Fibroblast of lung (primary cell): ENCODE results near the gene TMEM135. TPM values are rescaled to one million over a fixed set of nuclear protein-coding genes. Genes with fewer than 3 reads are reported as not detected.

Experiments used
- DNase-seq, 2 donors: peaks; one replicate each; pipeline versions ENCODE4 v3.0.0 to v3.0.0-alpha.2; 2010; ENCODE audit warnings: low read depth in 2 of 2
- H2AFZ ChIP-seq: 2 replicates; pipeline ENCODE4 v1.5.1; 2012; ENCODE audit warnings: low read length, control low read depth, inconsistent platforms
- H3K27ac ChIP-seq: 2 replicates; pipeline ENCODE4 v1.5.1; 2011; ENCODE audit warnings: low read length, control low read depth; ENCODE audit not compliant: insufficient read depth
- H3K27me3 ChIP-seq: 2 replicates; pipeline ENCODE4 v1.5.1; 2011; ENCODE audit warnings: mild to moderate bottlenecking, low read length; ENCODE audit not compliant: control insufficient read depth, insufficient read depth
- H3K36me3 ChIP-seq: 2 replicates; pipeline ENCODE4 v1.5.1; 2011; ENCODE audit warnings: low read length; ENCODE audit not compliant: control insufficient read depth, insufficient read depth
- H3K4me1 ChIP-seq: 2 replicates; pipeline ENCODE4 v1.5.1; 2011; ENCODE audit warnings: low read length; ENCODE audit not compliant: control insufficient read depth, insufficient read depth; ENCODE audit errors: extremely low read depth
- H3K4me2 ChIP-seq: 2 replicates; pipeline ENCODE4 v1.5.1; 2011; ENCODE audit warnings: low read length, control low read depth; ENCODE audit not compliant: insufficient read depth; ENCODE audit errors: extremely low read depth
- H3K4me3 ChIP-seq, 4 experiments: fragments of 200-600 bp in 1 of 4; sonication (generic) in 1 of 4; replicated peaks in 1 of 4; 2 replicates each; pipeline ENCODE4 v1.5.1; 2011 to 2016; ENCODE audit warnings: low read length in 4 of 4, low read depth in 3 of 4, mild to moderate bottlenecking in 3 of 4, control low read depth in 2 of 4, inconsistent platforms in 1 of 4, mixed read lengths in 1 of 4; ENCODE audit not compliant: insufficient read depth in 1 of 4; ENCODE audit errors: control extremely low read depth in 1 of 4
- H3K79me2 ChIP-seq: 2 replicates; pipeline ENCODE4 v1.5.1; 2012; ENCODE audit warnings: mild to moderate bottlenecking, low read length, inconsistent platforms; ENCODE audit not compliant: control insufficient read depth, insufficient read depth
- H3K9ac ChIP-seq: 2 replicates; pipeline ENCODE4 v1.5.1; 2011; ENCODE audit warnings: mild to moderate bottlenecking, low read length, control low read depth; ENCODE audit not compliant: insufficient read depth
- H3K9me3 ChIP-seq: 2 replicates; pipeline ENCODE4 v1.5.1; 2012; ENCODE audit warnings: low read depth, low read length; ENCODE audit not compliant: control insufficient read depth, insufficient read depth
- H4K20me1 ChIP-seq: 2 replicates; pipeline ENCODE4 v1.5.1; 2011; ENCODE audit warnings: low read length; ENCODE audit not compliant: control insufficient read depth, insufficient read depth; ENCODE audit errors: extremely low read depth
- EZH2 ChIP-seq: IDR thresholded peaks from 2 replicates; pipeline ENCODE4 v1.5.1; 2012; ENCODE audit warnings: low read length, control low read depth, mild to moderate bottlenecking; ENCODE audit errors: missing control alignments
- polyA plus RNA-seq, 2 donors: library from polyadenylated mRNA; depleted of rRNA in 1 of 2; stranded (reverse) in 1 of 2; unstranded in 1 of 2; fragments of >200 nt; gene quantifications; 2 replicates each; pipeline ENCODE4 v1.2.1, GENCODE V29; 2011 to 2012; ENCODE audit warnings: missing spikeins in 1 of 2
- total RNA-seq: library from RNA; depleted of rRNA; stranded (reverse); fragments of >200 nt; gene quantifications from 2 replicates; pipeline ENCODE4 v1.2.1, GENCODE V29; 2014
- TF ChIP-seq, protein P1 (sequence below), 2 donors: IDR thresholded peaks in 1 of 2; conservative IDR thresholded peaks in 1 of 2; 1 replicate in 1 of 2; 2 replicates in 1 of 2; pipeline ENCODE4 v1.5.1; 2011 to 2012; ENCODE audit warnings: low read length in 2 of 2, control low read depth in 1 of 2, inconsistent platforms in 1 of 2, low read depth in 1 of 2, mild to moderate bottlenecking in 1 of 2

TMEM135 gene
- total and polyA plus RNA-seq, 2 donors (not counting 1 experiment from before 2014, with no cell fraction given) = 17.3 to 20.6 TPM

DNA sequence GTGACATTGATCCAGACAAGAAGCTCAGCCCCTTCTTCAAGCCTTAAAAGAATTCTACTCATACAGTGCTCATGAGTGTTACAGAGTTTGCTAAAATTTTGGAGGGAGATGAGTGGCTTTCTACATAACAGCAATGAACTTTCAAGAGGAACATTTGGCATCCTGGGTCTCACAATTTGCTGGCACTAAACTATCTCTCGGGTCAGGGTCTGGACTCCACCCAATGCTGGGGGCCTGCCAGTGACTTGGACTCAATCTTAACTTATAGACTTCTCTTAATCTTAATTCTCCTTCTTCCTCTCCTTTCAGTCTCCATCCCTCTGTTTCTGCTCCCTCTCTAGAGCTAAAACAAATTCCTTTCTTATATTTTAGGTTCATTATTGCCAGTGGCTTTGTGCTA lies 317.9 kb downstream of the TMEM135 start:
- Histone ChIP-seq H3K4me3 (no peak overlapping the region), H3K4me1 (peaks cover 6% of the 10 kb centered on the region), H2AFZ (no peak overlapping the region), H3K79me2 (no peaks in the 10 kb centered on the region), H3K4me2 (no peak overlapping the region), H3K27ac (no peak overlapping the region), H4K20me1 (no peaks in the 10 kb centered on the region), H3K27me3 (no peaks in the 10 kb centered on the region), H3K9me3 (no peaks in the 10 kb centered on the region), H3K36me3 (no peaks in the 10 kb centered on the region), H3K9ac (no peak overlapping the region)
- no peak for TF ChIP-seq EZH2
- TF ChIP-seq, protein P1, sequence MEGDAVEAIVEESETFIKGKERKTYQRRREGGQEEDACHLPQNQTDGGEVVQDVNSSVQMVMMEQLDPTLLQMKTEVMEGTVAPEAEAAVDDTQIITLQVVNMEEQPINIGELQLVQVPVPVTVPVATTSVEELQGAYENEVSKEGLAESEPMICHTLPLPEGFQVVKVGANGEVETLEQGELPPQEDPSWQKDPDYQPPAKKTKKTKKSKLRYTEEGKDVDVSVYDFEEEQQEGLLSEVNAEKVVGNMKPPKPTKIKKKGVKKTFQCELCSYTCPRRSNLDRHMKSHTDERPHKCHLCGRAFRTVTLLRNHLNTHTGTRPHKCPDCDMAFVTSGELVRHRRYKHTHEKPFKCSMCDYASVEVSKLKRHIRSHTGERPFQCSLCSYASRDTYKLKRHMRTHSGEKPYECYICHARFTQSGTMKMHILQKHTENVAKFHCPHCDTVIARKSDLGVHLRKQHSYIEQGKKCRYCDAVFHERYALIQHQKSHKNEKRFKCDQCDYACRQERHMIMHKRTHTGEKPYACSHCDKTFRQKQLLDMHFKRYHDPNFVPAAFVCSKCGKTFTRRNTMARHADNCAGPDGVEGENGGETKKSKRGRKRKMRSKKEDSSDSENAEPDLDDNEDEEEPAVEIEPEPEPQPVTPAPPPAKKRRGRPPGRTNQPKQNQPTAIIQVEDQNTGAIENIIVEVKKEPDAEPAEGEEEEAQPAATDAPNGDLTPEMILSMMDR (conservative IDR thresholded peaks at IDR 0.05 in 1 of 2, IDR thresholded peaks at IDR 0.05 in 1 of 2; ENCODE audit: low read depth in 1 of 2, low read length in 2 of 2) = no peak
- DNase-seq = no peak

DNA sequence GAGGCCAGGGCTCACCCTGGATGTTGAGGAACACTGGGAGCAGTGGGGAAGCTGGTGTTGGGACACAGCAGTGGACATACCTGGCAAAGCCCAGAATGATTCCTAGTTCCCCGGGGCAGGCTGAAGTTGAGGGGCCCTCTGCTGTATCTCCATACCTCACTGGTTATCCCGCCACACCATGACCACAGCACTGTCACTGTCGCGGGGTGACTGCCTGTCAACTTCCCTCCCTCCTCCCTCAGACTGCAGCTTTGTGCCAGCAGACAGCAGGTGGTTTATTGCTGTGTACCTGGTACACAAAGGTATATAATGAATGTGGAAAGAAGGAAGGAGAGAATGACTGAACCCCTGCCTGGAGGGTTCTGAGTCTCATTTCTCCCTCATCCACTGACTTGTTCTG lies 318.7 kb downstream of the TMEM135 start:
- Histone ChIP-seq H3K79me2 (no peaks in the 10 kb centered on the region), H2AFZ (no peak overlapping the region), H3K27me3 (no peaks in the 10 kb centered on the region), H3K4me1 (peaks cover 6% of the 10 kb centered on the region), H3K27ac (no peak overlapping the region), H4K20me1 (no peaks in the 10 kb centered on the region), H3K4me3 (no peak overlapping the region), H3K9ac (no peak overlapping the region), H3K36me3 (no peaks in the 10 kb centered on the region), H3K4me2 (no peak overlapping the region), H3K9me3 (no peaks in the 10 kb centered on the region)
- DNase-seq = no peak
- TF ChIP-seq, protein P1 (conservative IDR thresholded peaks at IDR 0.05 in 1 of 2, IDR thresholded peaks at IDR 0.05 in 1 of 2; ENCODE audit: low read depth in 1 of 2, low read length in 2 of 2) = no peak
- no peak for TF ChIP-seq EZH2

DNA sequence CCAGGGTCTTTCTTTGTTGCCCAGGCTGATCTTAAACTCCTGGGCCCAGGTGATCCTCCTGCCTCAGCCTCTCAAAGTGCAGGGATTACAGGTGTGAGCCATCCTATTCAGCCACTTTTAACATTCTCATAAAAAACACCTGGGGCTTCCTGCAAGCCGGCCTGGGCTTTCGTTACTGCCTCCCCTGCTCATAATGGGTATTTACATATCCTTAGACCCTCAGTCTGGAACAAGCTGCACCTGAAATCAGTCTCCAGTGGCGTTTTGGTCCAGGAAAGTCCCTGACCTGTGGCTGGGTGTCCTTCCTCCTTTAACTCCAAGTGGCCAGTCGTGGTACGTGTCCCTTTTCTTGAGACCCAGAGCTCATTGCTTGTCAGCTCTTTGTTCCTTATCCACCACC lies 320.7 kb downstream of the TMEM135 start:
- no peaks in the 10 kb centered on the region for H3K9me3 ChIP-seq
- DNase-seq = no peak
- no peaks in the 10 kb centered on the region for H4K20me1 ChIP-seq
- no peak overlapping the region for H2AFZ ChIP-seq
- H3K79me2 ChIP-seq = no peaks in the 10 kb centered on the region
- no peaks in the 10 kb centered on the region for H3K27me3 ChIP-seq
- H3K4me3 ChIP-seq = no peak overlapping the region
- no peaks in the 10 kb centered on the region for H3K36me3 ChIP-seq
- no peak overlapping the region for H3K27ac ChIP-seq
- no peak overlapping the region for H3K4me2 ChIP-seq
- H3K4me1 ChIP-seq = no peaks in the 10 kb centered on the region
- no peak overlapping the region for H3K9ac ChIP-seq
- TF ChIP-seq, protein P1 (conservative IDR thresholded peaks at IDR 0.05 in 1 of 2, IDR thresholded peaks at IDR 0.05 in 1 of 2; ENCODE audit: low read depth in 1 of 2, low read length in 2 of 2) = no peak
- no peak for TF ChIP-seq EZH2
